Measurements from ENCODE around the gene AMOTL1.

GRCh38 chr11:94786264-94787126, 18.3 kb downstream of the AMOTL1 start:
- TF ChIP-seq, protein P1, sequence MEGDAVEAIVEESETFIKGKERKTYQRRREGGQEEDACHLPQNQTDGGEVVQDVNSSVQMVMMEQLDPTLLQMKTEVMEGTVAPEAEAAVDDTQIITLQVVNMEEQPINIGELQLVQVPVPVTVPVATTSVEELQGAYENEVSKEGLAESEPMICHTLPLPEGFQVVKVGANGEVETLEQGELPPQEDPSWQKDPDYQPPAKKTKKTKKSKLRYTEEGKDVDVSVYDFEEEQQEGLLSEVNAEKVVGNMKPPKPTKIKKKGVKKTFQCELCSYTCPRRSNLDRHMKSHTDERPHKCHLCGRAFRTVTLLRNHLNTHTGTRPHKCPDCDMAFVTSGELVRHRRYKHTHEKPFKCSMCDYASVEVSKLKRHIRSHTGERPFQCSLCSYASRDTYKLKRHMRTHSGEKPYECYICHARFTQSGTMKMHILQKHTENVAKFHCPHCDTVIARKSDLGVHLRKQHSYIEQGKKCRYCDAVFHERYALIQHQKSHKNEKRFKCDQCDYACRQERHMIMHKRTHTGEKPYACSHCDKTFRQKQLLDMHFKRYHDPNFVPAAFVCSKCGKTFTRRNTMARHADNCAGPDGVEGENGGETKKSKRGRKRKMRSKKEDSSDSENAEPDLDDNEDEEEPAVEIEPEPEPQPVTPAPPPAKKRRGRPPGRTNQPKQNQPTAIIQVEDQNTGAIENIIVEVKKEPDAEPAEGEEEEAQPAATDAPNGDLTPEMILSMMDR (IDR thresholded peaks at IDR 0.05; ENCODE audit: control extremely low read depth in 1 of 3, insufficient read depth in 1 of 3, low read depth in 1 of 3, low read length in 3 of 3): peak in 2 of 3 experiments; percentile 48 to 59; a peak in 3 of 4 replicates
- TF ChIP-seq YY1 (IDR thresholded peaks at IDR 0.05; ENCODE audit: low read depth, low read length): no peak
- TF ChIP-seq GABPA (IDR thresholded peaks at IDR 0.05; ENCODE audit: borderline replicate concordance, insufficient read depth, low read length): no peak
- no peak for TF ChIP-seq CREB1 (IDR thresholded peaks at IDR 0.05)
- TF ChIP-seq POLR2A (IDR thresholded peaks at IDR 0.05; ENCODE audit: control extremely low read depth in 1 of 2, low read depth in 2 of 2, low read length in 2 of 2): no peak
- no peak for TF ChIP-seq GTF2F1 (IDR thresholded peaks at IDR 0.05; ENCODE audit: borderline replicate concordance, low read depth, low read length)
- TF ChIP-seq TAF1 (IDR thresholded peaks at IDR 0.05; ENCODE audit: low read depth, low read length): no peak
